CD8-positive, alpha-beta memory T cell (primary cell): ENCODE data around the gene DUSP1. TPM values are rescaled to one million over a fixed set of nuclear protein-coding genes. Genes with fewer than 3 reads are reported as not detected.
A peak's percentile ranks its signal among the peaks of the same experiment; 100 is the strongest.

Experiments
- CTCF ChIA-PET: fragments of 350-600 bp; sonication (Branson Sonifier 250); formaldehyde crosslinking; loops from one replicate; lab custom pipeline; 2021; ENCODE audit warnings: antibody characterized with exemption; lab: Charles Lee
- POLR2A ChIA-PET: fragments of 350-600 bp; sonication (Branson Sonifier 250); formaldehyde crosslinking; loops from one replicate; lab custom pipeline; 2021; ENCODE audit warnings: antibody characterized with exemption; lab: Charles Lee
- DNase-seq, 5 donors: peaks; one replicate each; pipeline versions ENCODE4 v3.0.0 to v3.0.0-alpha.2; 2020 to 2022; ENCODE audit warnings: mixed read lengths in 1 of 5
- H3K27ac ChIP-seq: one replicate; pipeline ENCODE4 v1.7.0; 2013; ENCODE audit warnings: low read depth, mild to moderate bottlenecking, low read length, moderate library complexity
- H3K27me3 ChIP-seq: 2 replicates; pipeline ENCODE4 v1.7.0; 2013; ENCODE audit warnings: low read length, mild to moderate bottlenecking; ENCODE audit not compliant: insufficient read depth, poor library complexity, severe bottlenecking
- H3K36me3 ChIP-seq: 2 replicates; pipeline ENCODE4 v1.7.0; 2013; ENCODE audit warnings: mild to moderate bottlenecking, low read length, moderate library complexity; ENCODE audit not compliant: insufficient read depth
- H3K4me1 ChIP-seq: 2 replicates; pipeline ENCODE4 v1.7.0; 2013; ENCODE audit warnings: mild to moderate bottlenecking, low read length, moderate library complexity; ENCODE audit not compliant: insufficient read depth
- H3K4me3 ChIP-seq: 2 replicates; pipeline ENCODE4 v1.7.0; 2013; ENCODE audit warnings: mild to moderate bottlenecking, low read length
- H3K9me3 ChIP-seq: 2 replicates; pipeline ENCODE4 v1.7.0; 2013; ENCODE audit warnings: mild to moderate bottlenecking, low read length
- H3K27ac Mint-ChIP-seq, 8 donors: one replicate each; pipeline ENCODE4 v1.8.0; 2020 to 2021; ENCODE audit warnings: mixed read lengths in 8 of 8, mild to moderate bottlenecking in 6 of 8, inconsistent platforms in 3 of 8, moderate library complexity in 3 of 8
- H3K27me3 Mint-ChIP-seq, 2 donors: one replicate each; pipeline ENCODE4 v1.8.0; 2020 to 2021; ENCODE audit warnings: mixed read lengths in 2 of 2, mild to moderate bottlenecking in 1 of 2, moderate library complexity in 1 of 2
- H3K36me3 Mint-ChIP-seq, 3 donors: one replicate each; pipeline ENCODE4 v1.8.0; 2020 to 2021; ENCODE audit warnings: mixed read lengths in 3 of 3, inconsistent platforms in 1 of 3, mild to moderate bottlenecking in 1 of 3
- H3K4me1 Mint-ChIP-seq, 3 donors: one replicate each; pipeline ENCODE4 v1.8.0; 2020 to 2021; ENCODE audit warnings: mixed read lengths in 3 of 3, inconsistent platforms in 1 of 3, mild to moderate bottlenecking in 1 of 3
- H3K4me3 Mint-ChIP-seq, 7 donors: one replicate each; pipeline ENCODE4 v1.8.0; 2020 to 2021; ENCODE audit warnings: mixed read lengths in 7 of 7, mild to moderate bottlenecking in 6 of 7, moderate library complexity in 4 of 7, inconsistent platforms in 2 of 7
- H3K9me3 Mint-ChIP-seq, 5 donors: one replicate each; pipeline ENCODE4 v1.8.0; 2020 to 2022; ENCODE audit warnings: mixed read lengths in 5 of 5, mild to moderate bottlenecking in 3 of 5, moderate library complexity in 2 of 5, inconsistent platforms in 1 of 5
- polyA plus RNA-seq: library from polyadenylated mRNA; unstranded; fragments of 300-500 nt; fragmentation: Illumina TruSeq; gene quantifications from one replicate; pipeline ENCODE4 v1.2.3, GENCODE V29; 2021
- total RNA-seq, 2 experiments: library from RNA; stranded (reverse); gene quantifications; one replicate each; pipeline ENCODE4 v1.2.3, GENCODE V29; 2021

Gene DUSP1
- total and polyA plus RNA-seq, 3 experiments from 2014 or later = 9.4 to 1,007 (median 10.9) TPM

DNA sequence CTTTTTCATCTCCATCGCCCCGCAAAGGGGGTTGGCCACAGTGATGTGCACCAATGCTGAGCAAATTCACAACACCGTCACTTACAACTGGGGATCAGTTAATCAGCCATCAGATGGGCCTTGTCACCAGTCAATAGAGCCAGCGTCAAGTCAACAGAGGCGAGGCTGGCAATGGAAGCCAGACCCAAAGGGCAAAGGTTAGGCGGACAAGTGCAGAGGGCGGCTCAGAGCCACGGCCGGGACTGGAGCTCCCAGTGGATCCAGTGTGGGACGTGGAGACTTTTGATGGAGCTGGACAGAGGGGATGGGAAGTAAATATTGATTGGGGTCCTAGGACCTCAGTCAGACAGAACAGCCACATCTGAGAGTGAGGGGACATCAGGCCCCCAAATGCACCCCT lies 45.7 kb downstream of the DUSP1 start:
- no peaks in the 10 kb centered on the region for H3K9me3 Mint-ChIP-seq
- no peaks in the 10 kb centered on the region for H3K27me3 ChIP-seq
- H3K4me1 Mint-ChIP-seq = peaks cover 18 to 23% (median 19%) of the 10 kb centered on the region in 3 donors
- no peak overlapping the region for H3K27ac ChIP-seq
- peaks cover 17% of the 10 kb centered on the region for H3K4me1 ChIP-seq
- ChIA-PET POLR2A (no interaction called here), CTCF (interaction anchor here (0.7 to 2.8 kb wide), 3 partner anchors 9 to 207 kb away, joined by 4 to 14 read pairs (median 8); no protein-coding TSS in a partner anchor)
- H3K36me3 ChIP-seq = no peaks in the 10 kb centered on the region
- no peak for DNase-seq
- H3K27me3 Mint-ChIP-seq = peaks cover 0 to 1% of the 10 kb centered on the region in 2 donors
- H3K27ac Mint-ChIP-seq = peak overlapping the region in 1 of 8 donors; percentile 42
- H3K4me3 ChIP-seq = no peak overlapping the region
- no peak overlapping the region for H3K4me3 Mint-ChIP-seq
- H3K9me3 ChIP-seq = no peaks in the 10 kb centered on the region
- H3K36me3 Mint-ChIP-seq = no peaks in the 10 kb centered on the region

DNA sequence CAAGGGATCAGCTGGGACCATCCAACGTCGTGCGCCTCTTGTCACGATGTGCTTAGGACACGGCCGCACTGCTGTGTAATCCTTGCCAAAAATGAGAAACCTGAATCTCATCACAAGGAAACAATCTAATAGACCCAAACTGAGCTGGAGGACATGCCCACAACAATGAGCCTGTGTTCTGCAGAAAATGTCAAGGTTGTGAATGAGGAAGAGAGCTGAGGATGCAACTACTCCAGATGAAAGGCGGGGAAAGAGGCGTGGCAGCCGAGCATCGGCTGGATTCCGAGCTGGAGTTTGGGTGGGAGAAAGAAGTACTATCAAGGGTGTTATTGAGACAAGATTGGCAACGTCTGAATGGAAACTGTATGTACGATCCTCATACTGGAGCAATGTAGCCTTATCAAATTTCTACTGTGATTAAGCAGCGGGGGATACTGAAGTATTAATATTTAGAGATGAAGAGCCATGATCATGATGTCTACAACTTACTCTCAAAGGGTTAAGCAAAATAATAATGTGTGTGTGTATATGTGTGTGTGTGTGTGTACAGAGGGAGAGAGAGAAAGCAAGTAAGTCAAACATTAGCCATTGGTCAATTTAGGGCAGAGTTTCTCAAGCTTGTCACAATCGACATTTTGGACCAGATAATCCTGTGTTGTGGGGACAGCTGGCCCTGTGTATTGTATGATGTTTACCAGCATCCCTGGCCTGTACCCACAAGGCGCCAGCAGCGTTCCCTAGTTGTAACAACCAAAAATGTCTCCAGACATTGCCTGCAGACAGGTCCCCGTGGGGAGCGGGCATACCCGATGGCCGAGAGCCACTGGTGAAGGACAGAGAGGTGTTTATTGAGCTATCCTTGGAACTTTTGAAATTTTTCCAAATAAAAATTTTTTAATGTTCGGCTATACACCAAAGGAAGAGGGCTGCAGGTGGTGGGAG lies 46.5 kb downstream of the DUSP1 start:
- H3K4me3 Mint-ChIP-seq = no peak overlapping the region
- no peaks in the 10 kb centered on the region for H3K36me3 Mint-ChIP-seq
- DNase-seq = no peak
- Histone ChIP-seq H3K27ac (no peak overlapping the region), H3K27me3 (no peaks in the 10 kb centered on the region), H3K9me3 (no peaks in the 10 kb centered on the region), H3K4me1 (peaks cover 17% of the 10 kb centered on the region), H3K4me3 (no peak overlapping the region), H3K36me3 (no peaks in the 10 kb centered on the region)
- H3K9me3 Mint-ChIP-seq = no peaks in the 10 kb centered on the region
- H3K4me1 Mint-ChIP-seq = peaks cover 18 to 29% (median 19%) of the 10 kb centered on the region in 3 donors
- ChIA-PET POLR2A (no interaction called here), CTCF (interaction anchor here (0.7 to 2.8 kb wide), 5 partner anchors 8 to 208 kb away, joined by 4 to 14 read pairs (median 5); no protein-coding TSS in a partner anchor)
- peak overlapping the region in 2 of 8 donors; percentile 17 to 42 for H3K27ac Mint-ChIP-seq
- peaks cover 0 to 1% of the 10 kb centered on the region in 2 donors for H3K27me3 Mint-ChIP-seq

DNA sequence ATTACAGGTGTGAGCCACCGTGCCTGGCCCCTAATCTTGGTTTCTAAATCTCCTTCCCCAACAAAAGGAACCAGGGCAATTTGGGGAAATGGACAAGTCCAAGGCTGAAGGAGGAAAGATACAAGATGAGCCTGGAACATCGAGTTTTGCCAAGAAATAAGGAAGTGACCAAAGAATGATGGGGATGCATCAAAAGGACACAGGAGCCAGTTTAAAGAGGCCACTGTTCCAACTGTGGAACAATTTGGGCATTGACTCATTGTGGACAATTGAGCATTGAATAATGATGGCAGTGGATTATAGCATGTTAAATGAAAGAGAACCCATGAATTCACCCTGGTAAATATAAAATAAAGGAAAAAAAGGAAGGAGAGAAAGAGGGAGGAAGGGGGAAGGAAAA lies 47.5 kb downstream of the DUSP1 start:
- Mint-ChIP-seq H3K36me3 (no peaks in the 10 kb centered on the region), H3K9me3 (no peaks in the 10 kb centered on the region), H3K27me3 (peaks cover 0 to 1% of the 10 kb centered on the region in 2 donors), H3K4me3 (no peak overlapping the region), H3K4me1 (peaks cover 18 to 29% (median 19%) of the 10 kb centered on the region in 3 donors), H3K27ac (no peak overlapping the region)
- DNase-seq = no peak
- Histone ChIP-seq H3K27me3 (no peaks in the 10 kb centered on the region), H3K36me3 (no peaks in the 10 kb centered on the region), H3K9me3 (no peaks in the 10 kb centered on the region), H3K4me1 (peaks cover 17% of the 10 kb centered on the region), H3K27ac (no peak overlapping the region), H3K4me3 (no peak overlapping the region)
- ChIA-PET CTCF (interaction anchor here (1.1 to 2.8 kb wide), 7 partner anchors 9 to 209 kb away, joined by 4 to 14 read pairs (median 5); no protein-coding TSS in a partner anchor), POLR2A (no interaction called here)

DNA sequence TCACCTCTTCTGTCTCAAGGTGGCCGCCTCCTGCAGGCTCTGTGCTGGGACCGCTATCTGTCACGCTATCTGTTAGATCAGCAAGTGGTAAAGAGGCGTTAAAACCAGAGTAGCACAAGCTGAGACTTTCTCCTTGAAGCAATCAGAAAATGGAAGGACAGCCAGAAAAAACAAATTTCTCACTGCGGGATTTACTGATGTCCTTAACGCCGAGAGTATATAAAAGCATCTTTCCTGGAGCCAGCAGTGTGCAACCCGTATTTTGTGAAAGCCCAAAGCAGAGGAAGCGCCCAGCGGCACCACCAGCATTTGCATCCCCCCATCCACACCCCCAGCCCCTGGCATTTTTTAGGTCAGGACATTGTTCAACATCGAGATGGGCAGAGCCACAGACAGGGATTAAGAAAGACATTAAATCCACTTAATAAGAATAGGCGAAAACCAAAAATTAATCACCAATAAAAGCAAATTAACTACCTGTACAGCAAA lies 48.6 kb downstream of the DUSP1 start:
- CTCF ChIA-PET = interaction anchor here (0.6 to 3.5 kb wide), 7 partner anchors 42 to 1122 kb away, joined by 3 to 31 read pairs (median 4); partner anchors contain the start of gene DUSP1
- Mint-ChIP-seq H3K4me1 (peaks cover 18 to 29% (median 19%) of the 10 kb centered on the region in 3 donors), H3K9me3 (no peaks in the 10 kb centered on the region), H3K4me3 (peak overlapping the region; percentile 32 to 90 (median 77)), H3K36me3 (no peaks in the 10 kb centered on the region), H3K27me3 (peaks cover 0 to 1% of the 10 kb centered on the region in 2 donors), H3K27ac (peak overlapping the region; percentile 45 to 96 (median 91))
- H3K4me1 ChIP-seq = peaks cover 17% of the 10 kb centered on the region
- H3K27ac ChIP-seq = no peak overlapping the region
- H3K4me3 ChIP-seq = no peak overlapping the region
- DNase-seq = peak in 4 of 5 donors; percentile 48 to 79 (median 63)
- H3K9me3 ChIP-seq = no peaks in the 10 kb centered on the region
- H3K27me3 ChIP-seq = no peaks in the 10 kb centered on the region
- POLR2A ChIA-PET = interaction anchor here (1.2 to 1.8 kb wide), 2 partner anchors 43 to 50 kb away, joined by 4 to 7 read pairs; no protein-coding TSS in a partner anchor
- H3K36me3 ChIP-seq = no peaks in the 10 kb centered on the region

DNA sequence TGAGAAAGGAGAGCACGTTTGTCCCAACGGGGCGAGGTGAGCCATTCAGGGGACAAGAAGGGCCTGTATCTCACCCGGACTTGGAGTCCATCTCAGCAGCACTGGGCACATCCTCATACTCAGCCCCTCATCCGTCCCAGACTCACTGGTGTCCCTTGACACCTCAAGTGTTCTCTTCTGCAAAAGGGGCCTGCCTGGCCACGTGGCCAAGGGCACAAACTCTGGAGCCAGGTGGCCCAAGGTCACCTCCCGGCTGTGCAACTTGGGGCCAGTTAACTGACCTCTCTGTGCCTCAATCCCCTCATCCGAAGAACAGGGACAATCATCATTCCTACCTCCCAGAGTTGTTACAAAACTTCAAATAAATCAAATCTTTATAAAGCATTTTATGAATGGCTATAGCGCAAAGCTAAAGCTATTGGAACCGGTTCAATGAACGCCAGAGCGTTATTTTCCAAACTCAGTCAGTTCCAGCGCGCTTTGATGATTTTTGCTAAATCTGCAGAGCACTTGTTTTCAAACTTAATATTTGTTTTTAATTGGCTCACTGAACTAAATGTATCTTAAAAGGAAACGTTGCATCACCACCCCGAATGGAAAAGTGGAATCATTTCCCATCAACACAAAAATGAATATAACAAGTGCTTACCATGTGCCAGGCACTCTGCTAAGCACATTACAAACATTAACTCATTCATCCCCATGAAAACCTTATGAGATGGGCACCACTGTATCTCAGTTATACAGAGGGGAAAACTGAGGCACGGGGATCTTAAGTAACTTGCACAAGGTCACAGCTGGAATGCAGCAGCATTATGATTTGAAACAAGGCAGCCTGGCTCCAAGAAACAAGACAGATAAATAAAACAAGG lies 49.3 kb downstream of the DUSP1 start:
- Mint-ChIP-seq H3K27ac (peak overlapping the region; percentile 45 to 96 (median 91)), H3K36me3 (no peaks in the 10 kb centered on the region), H3K9me3 (no peaks in the 10 kb centered on the region), H3K4me1 (peaks cover 22 to 34% (median 25%) of the 10 kb centered on the region in 3 donors), H3K4me3 (peak overlapping the region; percentile 32 to 90 (median 77)), H3K27me3 (peaks cover 0 to 1% of the 10 kb centered on the region in 2 donors)
- Histone ChIP-seq H3K4me3 (no peak overlapping the region), H3K36me3 (no peaks in the 10 kb centered on the region), H3K27ac (no peak overlapping the region), H3K27me3 (no peaks in the 10 kb centered on the region), H3K4me1 (peaks cover 24% of the 10 kb centered on the region), H3K9me3 (no peaks in the 10 kb centered on the region)
- CTCF ChIA-PET = interaction anchor here (0.6 to 3.5 kb wide), 6 partner anchors 43 to 1123 kb away, joined by 3 to 31 read pairs (median 4); partner anchors contain the start of gene DUSP1
- POLR2A ChIA-PET = interaction anchor here (1.2 to 1.8 kb wide), 2 partner anchors 43 to 50 kb away, joined by 4 to 7 read pairs; no protein-coding TSS in a partner anchor
- no peak for DNase-seq

DNA sequence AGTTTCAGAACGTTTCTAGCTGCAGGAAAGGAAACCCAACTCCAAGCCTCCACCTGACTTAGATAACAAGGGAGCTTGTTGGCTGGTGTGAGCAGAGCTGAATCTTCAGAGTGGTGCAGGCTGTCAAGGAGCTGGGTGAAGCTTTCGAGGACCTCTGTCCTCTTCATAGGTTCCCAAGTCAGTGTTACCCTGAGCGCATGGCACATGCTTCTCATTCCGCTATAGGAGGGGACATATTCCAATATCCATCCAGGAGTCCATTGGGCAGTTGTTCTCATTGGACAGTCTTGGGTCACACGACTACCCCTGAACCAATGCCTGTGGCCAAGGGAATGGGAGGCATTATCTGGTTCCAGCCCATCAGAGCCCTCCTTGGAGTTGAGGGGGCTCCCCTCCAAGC lies 50.3 kb downstream of the DUSP1 start:
- no peak for DNase-seq
- H3K9me3 ChIP-seq = no peaks in the 10 kb centered on the region
- H3K4me1 Mint-ChIP-seq = peaks cover 23 to 35% (median 27%) of the 10 kb centered on the region in 3 donors
- H3K4me1 ChIP-seq = peaks cover 26% of the 10 kb centered on the region
- no peak overlapping the region for H3K27ac ChIP-seq
- H3K27ac Mint-ChIP-seq = peak overlapping the region in 1 of 8 donors; percentile 61
- no peak overlapping the region for H3K4me3 ChIP-seq
- peak overlapping the region in 1 of 7 donors; percentile 61 for H3K4me3 Mint-ChIP-seq
- no peaks in the 10 kb centered on the region for H3K36me3 ChIP-seq
- H3K36me3 Mint-ChIP-seq = no peaks in the 10 kb centered on the region
- POLR2A ChIA-PET = interaction anchor here (1.1 to 2.2 kb wide), 2 partner anchors 51 to 57 kb away, joined by 4 to 8 read pairs; partner anchors contain the start of gene DUSP1
- H3K27me3 ChIP-seq = no peaks in the 10 kb centered on the region
- CTCF ChIA-PET = interaction anchor here (1.0 to 3.5 kb wide), 6 partner anchors 51 to 239 kb away, joined by 3 to 31 read pairs (median 3); partner anchors contain the start of genes DUSP1 and RPL26L1
- H3K27me3 Mint-ChIP-seq = no peaks in the 10 kb centered on the region
- no peaks in the 10 kb centered on the region for H3K9me3 Mint-ChIP-seq

DNA sequence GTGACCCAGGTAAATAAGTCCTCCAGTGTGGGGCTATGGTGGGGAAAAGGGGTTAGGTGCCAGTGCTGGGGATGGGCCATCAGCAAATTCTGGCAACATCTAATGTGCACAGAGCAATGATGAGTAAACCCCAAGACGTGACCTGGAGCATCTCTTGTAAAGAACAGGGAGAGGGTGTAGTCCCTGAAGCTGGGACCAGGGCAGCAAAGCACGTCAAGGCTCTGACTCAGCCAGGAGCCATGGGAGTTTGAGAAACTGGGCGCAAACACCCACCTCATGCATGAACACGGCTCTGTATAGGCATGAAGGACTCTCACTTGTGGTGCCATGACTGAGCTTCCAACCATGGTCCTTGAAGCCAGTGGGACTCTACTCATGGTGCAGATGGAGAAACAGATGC lies 51.8 kb downstream of the DUSP1 start:
- H3K9me3 ChIP-seq = no peaks in the 10 kb centered on the region
- H3K36me3 Mint-ChIP-seq = no peaks in the 10 kb centered on the region
- CTCF ChIA-PET = interaction anchor here (1.6 to 3.5 kb wide), 3 partner anchors 52 to 214 kb away, joined by 3 to 31 read pairs (median 10); partner anchors contain the start of gene DUSP1

More for the DNA sequence above, 51.8 kb downstream of the DUSP1 start:
- Histone ChIP-seq H3K27me3 (no peaks in the 10 kb centered on the region), H3K4me3 (no peak overlapping the region), H3K4me1 (peaks cover 26% of the 10 kb centered on the region), H3K27ac (no peak overlapping the region), H3K36me3 (no peaks in the 10 kb centered on the region)
- no peaks in the 10 kb centered on the region for H3K27me3 Mint-ChIP-seq
- no peak overlapping the region for H3K4me3 Mint-ChIP-seq
- POLR2A ChIA-PET = interaction anchor here (2.2 kb wide), 1 partner anchor 53 kb away, joined by 8 read pairs; the partner anchor contains the start of gene DUSP1
- peak overlapping the region in 1 of 8 donors; percentile 29 for H3K27ac Mint-ChIP-seq
- no peaks in the 10 kb centered on the region for H3K9me3 Mint-ChIP-seq
- no peak for DNase-seq
- peaks cover 23 to 37% (median 32%) of the 10 kb centered on the region in 3 donors for H3K4me1 Mint-ChIP-seq
